ENCODE data around the gene MPV17L2. TPM values are rescaled to one million over a fixed set of nuclear protein-coding genes. Genes with fewer than 3 reads are reported as not detected.

MPV17L2 gene
- total RNA-seq (2021) (11.2 and 12.1 TPM in 2 replicates), Bru-seq, nascent RNA (percentile 46 among the genes with signal in this experiment), BruChase-seq, experiment 1, labeled RNA remaining after a 2-hour chase (percentile 50 among the genes with signal in this experiment), BruChase-seq, experiment 2, labeled RNA remaining after a 6-hour chase (percentile 72 among the genes with signal in this experiment)
- long read RNA-seq, transcript MPV17L2-204 (5 exons, 1,408 nt), result major isoform, 57 of 67 reads
- long read RNA-seq, partial matches to known transcripts, result 4 of 67 reads
- long read RNA-seq, other reads (novel, unspliced or antisense), result 3 of 67 reads

DNA sequence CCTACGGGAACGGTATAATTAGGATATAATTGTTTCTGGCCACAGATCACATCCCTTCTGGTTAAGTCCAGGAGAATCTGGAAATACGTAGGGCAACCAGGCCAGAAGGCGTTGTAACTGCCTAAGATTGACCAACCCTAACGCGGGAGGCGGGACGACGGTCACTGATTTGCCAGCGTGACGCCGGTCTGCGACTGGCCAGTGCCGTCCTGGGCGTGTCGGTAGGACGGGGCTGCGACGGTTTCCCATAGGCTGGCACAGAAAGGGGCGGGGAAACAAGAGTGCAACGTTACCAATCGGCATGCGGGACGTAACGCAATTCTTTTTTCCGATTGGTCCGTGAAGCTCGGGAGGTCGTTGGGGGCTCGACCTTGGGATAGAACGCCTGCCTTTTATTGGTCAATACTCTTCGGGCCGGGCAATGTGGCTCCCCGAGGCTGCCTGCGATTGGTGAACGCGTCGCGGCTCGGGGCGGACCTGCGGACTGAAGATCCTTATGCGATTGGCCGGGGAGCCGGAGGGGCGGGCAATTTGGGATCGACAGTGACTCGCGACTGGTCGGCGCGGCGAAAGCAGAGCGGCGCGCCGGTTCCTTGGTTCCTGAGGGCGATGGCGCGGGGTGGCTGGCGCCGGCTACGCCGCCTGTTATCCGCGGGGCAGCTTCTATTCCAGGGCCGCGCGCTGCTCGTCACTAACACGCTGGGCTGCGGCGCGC lies at the start of gene MPV17L2:
MPV17L2 (plus strand) TSS at position 546 of the 715 bp plus-strand sequence; CDS start at position 610, 64 bp downstream.
- Histone ChIP-seq H3K79me2 (ENCODE audit: low read depth) (peaks cover 12% of the 10 kb centered on the region), H3F3A (ENCODE audit: insufficient read depth, low read depth) (peaks cover 32% of the 10 kb centered on the region), H3K4me1 (replicated peaks; ENCODE audit: insufficient read depth) (peaks cover 16% of the 10 kb centered on the region), H3K36me3 (ENCODE audit: low read depth) (no peaks in the 10 kb centered on the region), H4K20me1 (ENCODE audit: insufficient read depth) (no peaks in the 10 kb centered on the region), H2AFZ (peak within 1 kb of the TSS; percentile 86), H3K27ac (peak within 1 kb of the TSS; percentile 73), H3K4me2 (peak within 1 kb of the TSS; percentile 88), H3K9me2 (ENCODE audit: insufficient read depth) (no peaks in the 10 kb centered on the region), H3K27me3 (ENCODE audit: insufficient read depth, low read depth) (no peaks in the 10 kb centered on the region), H3K4me3 (peak within 1 kb of the TSS; percentile 90), H3K9me3 (ENCODE audit: insufficient read depth, low read depth) (no peaks in the 10 kb centered on the region)
- DNase-seq, result peak; percentile 99 to 100
- no TSS peak for BruUV-seq (replicated peaks)
- CTCF ChIA-PET, result interaction anchor here (0.5 to 2.0 kb wide), 5 partner anchors 21 to 129 kb away, joined by 3 to 7 read pairs (median 3); no protein-coding TSS in a partner anchor
- TF ChIP-seq EZH2 (IDR thresholded peaks at IDR 0.05; ENCODE audit: low read depth), result no peak
- TF ChIP-seq, protein P1, sequence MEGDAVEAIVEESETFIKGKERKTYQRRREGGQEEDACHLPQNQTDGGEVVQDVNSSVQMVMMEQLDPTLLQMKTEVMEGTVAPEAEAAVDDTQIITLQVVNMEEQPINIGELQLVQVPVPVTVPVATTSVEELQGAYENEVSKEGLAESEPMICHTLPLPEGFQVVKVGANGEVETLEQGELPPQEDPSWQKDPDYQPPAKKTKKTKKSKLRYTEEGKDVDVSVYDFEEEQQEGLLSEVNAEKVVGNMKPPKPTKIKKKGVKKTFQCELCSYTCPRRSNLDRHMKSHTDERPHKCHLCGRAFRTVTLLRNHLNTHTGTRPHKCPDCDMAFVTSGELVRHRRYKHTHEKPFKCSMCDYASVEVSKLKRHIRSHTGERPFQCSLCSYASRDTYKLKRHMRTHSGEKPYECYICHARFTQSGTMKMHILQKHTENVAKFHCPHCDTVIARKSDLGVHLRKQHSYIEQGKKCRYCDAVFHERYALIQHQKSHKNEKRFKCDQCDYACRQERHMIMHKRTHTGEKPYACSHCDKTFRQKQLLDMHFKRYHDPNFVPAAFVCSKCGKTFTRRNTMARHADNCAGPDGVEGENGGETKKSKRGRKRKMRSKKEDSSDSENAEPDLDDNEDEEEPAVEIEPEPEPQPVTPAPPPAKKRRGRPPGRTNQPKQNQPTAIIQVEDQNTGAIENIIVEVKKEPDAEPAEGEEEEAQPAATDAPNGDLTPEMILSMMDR (conservative IDR thresholded peaks at IDR 0.05), result no peak
- POLR2A ChIA-PET (ENCODE audit: unreplicated experiment), result interaction anchor here (0.6 to 0.8 kb wide), 13 partner anchors 18 to 1629 kb away, joined by 3 to 8 read pairs (median 4); partner anchors contain the start of genes JUND, LSM4, RPL18A and ZNF506
- intact Hi-C loops (cut with micrococcal nuclease; ENCODE audit: unreplicated experiment), result loop anchor here (1.0 to 5.0 kb wide), 6 partner anchors 11 to 219 kb away; partner anchors contain the start of genes PGPEP1, PIK3R2 and RAB3A

GRCh38 chr19:18143902-18144301 lies 49.1 kb upstream of the MPV17L2 start:
- CTCF ChIA-PET, result no interaction called here

GRCh38 chr19:18144361-18144760 lies 48.7 kb upstream of the MPV17L2 start:
- no peak overlapping the region for H2AFZ ChIP-seq
- no peaks in the 10 kb centered on the region for H3K9me3 ChIP-seq (ENCODE audit: insufficient read depth, low read depth)
- no peak for DNase-seq
- no peaks in the 10 kb centered on the region for H3K4me1 ChIP-seq (replicated peaks; ENCODE audit: insufficient read depth)
- no peaks in the 10 kb centered on the region for H4K20me1 ChIP-seq (ENCODE audit: insufficient read depth)
- no peaks in the 10 kb centered on the region for H3K36me3 ChIP-seq (ENCODE audit: low read depth)
- H3K9me2 ChIP-seq (ENCODE audit: insufficient read depth), result no peaks in the 10 kb centered on the region
- no peaks in the 10 kb centered on the region for H3F3A ChIP-seq (ENCODE audit: insufficient read depth, low read depth)
- POLR2A ChIA-PET (ENCODE audit: unreplicated experiment), result no interaction called here
- H3K27ac ChIP-seq, result no peak overlapping the region
- CTCF ChIA-PET, result no interaction called here
- no TSS peak for BruUV-seq (replicated peaks)
- no peak overlapping the region for H3K4me2 ChIP-seq
- H3K79me2 ChIP-seq (ENCODE audit: low read depth), result no peaks in the 10 kb centered on the region
- TF ChIP-seq, protein P1 (conservative IDR thresholded peaks at IDR 0.05), result no peak
- TF ChIP-seq EZH2 (IDR thresholded peaks at IDR 0.05; ENCODE audit: low read depth), result no peak
- H3K27me3 ChIP-seq (ENCODE audit: insufficient read depth, low read depth), result no peaks in the 10 kb centered on the region
- H3K4me3 ChIP-seq, result no peak overlapping the region
- intact Hi-C loops (cut with micrococcal nuclease; ENCODE audit: unreplicated experiment), result no loop called here

More at GRCh38 chr19:18143902-18144301, 49.1 kb upstream of the MPV17L2 start:
- H3K27me3 ChIP-seq (ENCODE audit: insufficient read depth, low read depth), result no peaks in the 10 kb centered on the region
- H3K4me1 ChIP-seq (replicated peaks; ENCODE audit: insufficient read depth), result no peaks in the 10 kb centered on the region
- no peaks in the 10 kb centered on the region for H4K20me1 ChIP-seq (ENCODE audit: insufficient read depth)
- H3F3A ChIP-seq (ENCODE audit: insufficient read depth, low read depth), result no peaks in the 10 kb centered on the region
- H3K27ac ChIP-seq, result no peak overlapping the region
- TF ChIP-seq, protein P1 (conservative IDR thresholded peaks at IDR 0.05), result no peak
- no peak for TF ChIP-seq EZH2 (IDR thresholded peaks at IDR 0.05; ENCODE audit: low read depth)
- H3K79me2 ChIP-seq (ENCODE audit: low read depth), result no peaks in the 10 kb centered on the region
- intact Hi-C loops (cut with micrococcal nuclease; ENCODE audit: unreplicated experiment), result no loop called here
- H3K36me3 ChIP-seq (ENCODE audit: low read depth), result no peaks in the 10 kb centered on the region
- H2AFZ ChIP-seq, result no peak overlapping the region
- H3K9me2 ChIP-seq (ENCODE audit: insufficient read depth), result no peaks in the 10 kb centered on the region
- BruUV-seq (replicated peaks), result no TSS peak
- H3K4me3 ChIP-seq, result no peak overlapping the region
- POLR2A ChIA-PET (ENCODE audit: unreplicated experiment), result no interaction called here
- DNase-seq, result no peak
- no peaks in the 10 kb centered on the region for H3K9me3 ChIP-seq (ENCODE audit: insufficient read depth, low read depth)
- H3K4me2 ChIP-seq, result no peak overlapping the region

All from PC-9 (cell line).